ENCODE results near the gene SPATS2L. TPM values are rescaled to one million over a fixed set of nuclear protein-coding genes. Genes with fewer than 3 reads are reported as not detected.

The SPATS2L gene
- total and polyA plus RNA-seq, 8 donors, result 36.8 to 245 (median 80.7) TPM

GRCh38 chr2:200396781-200397242 lies 90.3 kb downstream of the SPATS2L start:
- peak in 1 of 2 donors; percentile 55 for DNase-seq
- H3K27ac ChIP-seq, result no peak overlapping the region
- no peaks in the 10 kb centered on the region for H3K4me1 ChIP-seq
- WGBS, 5 donors, result 56 to 75% (median 71%) methylated on average over 2 of the region's 2 CpGs
- intact Hi-C loops (cut with DNase I; ENCODE audit: low total_unique reads), result no loop called here
- H3K9me3 ChIP-seq, result no peaks in the 10 kb centered on the region
- H3K27me3 ChIP-seq, result no peaks in the 10 kb centered on the region
- peaks cover 0 to 8% (median 0%) of the 10 kb centered on the region in 4 donors for H3K36me3 ChIP-seq
- TF ChIP-seq EP300 (IDR thresholded peaks at IDR 0.05) (no peak), CTCF (IDR thresholded peaks at IDR 0.05) (no peak), POLR2A (IDR thresholded peaks at IDR 0.05) (no peak), POLR2AphosphoS5 (IDR thresholded peaks at IDR 0.05) (no peak)
- H3K4me3 ChIP-seq, result no peak overlapping the region

- Histone ChIP-seq H3K4me3 (no peak overlapping the region), H3K4me1 (no peaks in the 10 kb centered on the region), H3K27ac (no peak overlapping the region), H3K27me3 (no peaks in the 10 kb centered on the region), H3K36me3 (peaks cover 0 to 2% (median 0%) of the 10 kb centered on the region in 4 donors), H3K9me3 (no peaks in the 10 kb centered on the region)
- TF ChIP-seq EP300 (IDR thresholded peaks at IDR 0.05) (no peak), POLR2A (IDR thresholded peaks at IDR 0.05) (no peak), POLR2AphosphoS5 (IDR thresholded peaks at IDR 0.05) (no peak), CTCF (IDR thresholded peaks at IDR 0.05) (no peak)
- 67 to 81% (median 77%) methylated on average over 4 of the region's 4 CpGs for WGBS, 5 donors
- intact Hi-C loops (cut with DNase I; ENCODE audit: low total_unique reads), result no loop called here
- DNase-seq, result no peak
Measured at GRCh38 chr2:200397785-200398184, 91.3 kb downstream of the SPATS2L start.

GRCh38 chr2:200399046-200399445 lies 92.6 kb downstream of the SPATS2L start:
- H3K36me3 ChIP-seq, result no peaks in the 10 kb centered on the region
- WGBS, 5 donors, result 85 to 98% (median 93%) methylated on average over 1 of the region's 1 CpG
- no peaks in the 10 kb centered on the region for H3K9me3 ChIP-seq
- intact Hi-C loops (cut with DNase I; ENCODE audit: low total_unique reads), result no loop called here
- TF ChIP-seq POLR2AphosphoS5 (IDR thresholded peaks at IDR 0.05) (no peak), EP300 (IDR thresholded peaks at IDR 0.05) (no peak), CTCF (IDR thresholded peaks at IDR 0.05) (no peak), POLR2A (IDR thresholded peaks at IDR 0.05) (no peak)
- H3K27ac ChIP-seq, result no peak overlapping the region
- H3K27me3 ChIP-seq, result no peaks in the 10 kb centered on the region
- DNase-seq, result no peak
- no peak overlapping the region for H3K4me3 ChIP-seq
- H3K4me1 ChIP-seq, result no peaks in the 10 kb centered on the region

- Histone ChIP-seq H3K4me3 (no peak overlapping the region), H3K27me3 (no peaks in the 10 kb centered on the region), H3K27ac (no peak overlapping the region), H3K36me3 (no peaks in the 10 kb centered on the region), H3K9me3 (no peaks in the 10 kb centered on the region), H3K4me1 (peaks cover 0 to 2% (median under 1%) of the 10 kb centered on the region in 4 donors)
- TF ChIP-seq EP300 (IDR thresholded peaks at IDR 0.05) (no peak), POLR2A (IDR thresholded peaks at IDR 0.05) (no peak), POLR2AphosphoS5 (IDR thresholded peaks at IDR 0.05) (no peak), CTCF (IDR thresholded peaks at IDR 0.05) (no peak)
- no peak for DNase-seq
- intact Hi-C loops (cut with DNase I; ENCODE audit: low total_unique reads), result no loop called here
- 92 to 100% (median 97%) methylated on average over 1 of the region's 1 CpG for WGBS, 5 donors
Measured at GRCh38 chr2:200399636-200400035, 93.1 kb downstream of the SPATS2L start.
